ENCODE data around the gene GPBP1L1.
"Not testable (repeated sequence)": the region's sequence is repeated elsewhere in the genome, so short reads cannot be mapped to it uniquely, and the experiment has no call there.

GPBP1L1 gene

DNA sequence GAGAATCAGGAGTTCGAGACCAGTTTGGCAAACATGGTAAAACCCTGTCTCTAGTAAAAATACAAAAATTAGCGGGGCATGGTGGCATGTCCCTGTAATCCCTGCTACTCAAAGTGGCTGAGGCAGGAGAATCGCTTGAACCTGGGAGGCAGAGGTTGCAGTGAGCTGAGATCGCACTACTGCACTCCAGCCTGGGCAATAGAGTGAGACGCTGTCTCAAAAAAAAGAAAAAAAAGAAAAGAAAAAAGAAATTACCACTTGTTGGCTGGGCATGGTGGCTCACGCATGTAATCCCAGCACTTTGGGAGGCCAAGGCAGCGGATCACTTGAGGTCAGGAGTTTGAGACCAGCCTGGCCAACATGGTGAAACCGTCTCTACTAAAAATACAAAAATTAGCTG is 89.6 kb downstream of the GPBP1L1 start:
- not testable (repeated sequence) for DNase-seq

DNA sequence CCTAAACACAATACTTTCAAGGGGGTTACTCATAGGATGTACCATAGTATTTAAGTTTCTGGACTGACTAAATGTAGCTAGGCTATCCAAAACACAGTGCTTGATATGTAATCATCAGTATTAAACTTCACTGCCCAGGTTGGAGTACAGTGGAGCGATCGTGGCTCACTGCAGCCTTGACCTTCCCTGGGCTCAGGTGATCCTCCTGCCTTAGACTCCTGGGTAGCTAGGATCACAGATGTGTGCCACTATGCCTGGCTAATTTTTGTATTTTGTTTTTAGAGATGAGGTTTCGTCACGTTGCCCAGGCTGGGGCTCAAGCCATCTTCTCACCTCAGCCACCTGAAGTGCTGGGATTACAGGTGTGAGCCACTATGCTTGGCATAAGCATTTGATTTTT is 91.9 kb downstream of the GPBP1L1 start:
- no peak for DNase-seq

DNA sequence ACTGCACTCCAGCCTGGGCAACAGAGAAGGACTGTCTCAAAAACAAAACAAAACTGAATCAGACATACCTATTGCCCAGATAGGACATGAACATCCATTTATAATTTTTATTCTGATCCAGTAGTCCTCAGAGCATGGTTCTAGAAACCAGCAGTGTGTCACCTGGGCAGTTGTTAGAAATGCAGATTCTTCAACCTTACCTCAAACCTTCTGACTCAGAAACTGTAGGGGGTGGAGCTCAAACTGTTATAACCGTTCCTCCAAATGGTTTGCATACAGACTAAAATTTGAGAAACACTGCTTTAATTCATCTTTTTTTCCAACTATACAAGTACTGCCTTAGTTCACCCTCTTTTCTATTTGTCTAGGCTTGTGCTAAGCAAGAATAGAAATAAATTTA is 96.5 kb downstream of the GPBP1L1 start:
- no peak for DNase-seq

DNA sequence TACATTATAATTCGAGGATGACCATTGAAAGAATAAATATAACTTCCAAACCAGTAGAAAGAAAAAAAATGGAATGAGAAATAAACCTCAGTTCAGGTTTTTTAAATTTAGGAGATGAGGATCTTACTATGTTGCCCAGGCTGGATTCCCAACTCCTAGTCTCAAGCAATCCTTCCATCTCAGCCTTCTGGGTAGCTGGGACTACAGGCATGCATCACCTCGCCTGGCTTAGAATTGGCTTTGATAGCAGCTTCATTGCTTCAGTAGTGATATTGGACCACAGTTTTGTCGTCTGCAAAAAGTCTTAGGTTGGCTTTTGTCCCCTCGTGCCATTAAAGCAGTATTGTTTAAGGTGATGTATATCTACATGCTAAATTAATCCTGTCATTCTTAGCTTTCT is 99.6 kb downstream of the GPBP1L1 start:
- DNase-seq: no peak

DNA sequence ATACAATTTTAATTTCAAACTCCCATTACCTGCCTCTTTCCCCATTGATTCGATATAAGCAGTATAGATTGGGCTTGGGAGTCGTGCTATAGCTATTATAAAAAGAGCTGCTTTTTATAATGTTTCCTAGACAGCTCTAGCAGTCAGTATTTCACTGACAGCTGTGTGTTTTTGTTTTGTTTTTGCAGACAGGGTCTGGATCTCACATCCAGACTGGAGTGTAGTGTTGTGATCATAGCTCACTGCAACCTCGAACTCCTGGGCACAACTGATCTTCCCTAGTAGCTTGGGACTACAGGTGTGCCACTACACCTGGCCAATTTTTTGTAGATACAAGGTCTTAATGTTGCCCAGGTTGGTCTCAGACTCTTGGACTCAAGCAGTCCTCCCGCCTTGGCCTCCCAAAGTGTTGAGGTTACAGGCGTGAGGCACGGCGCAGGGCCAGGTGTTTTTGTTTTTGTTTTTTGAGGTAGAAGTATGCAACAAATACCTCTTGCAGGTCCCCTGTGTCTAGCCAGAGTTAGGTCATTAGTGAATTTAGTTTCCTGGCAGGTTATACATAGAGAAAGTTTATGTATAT is 100.7 kb downstream of the GPBP1L1 start:
- no peak for DNase-seq

DNA sequence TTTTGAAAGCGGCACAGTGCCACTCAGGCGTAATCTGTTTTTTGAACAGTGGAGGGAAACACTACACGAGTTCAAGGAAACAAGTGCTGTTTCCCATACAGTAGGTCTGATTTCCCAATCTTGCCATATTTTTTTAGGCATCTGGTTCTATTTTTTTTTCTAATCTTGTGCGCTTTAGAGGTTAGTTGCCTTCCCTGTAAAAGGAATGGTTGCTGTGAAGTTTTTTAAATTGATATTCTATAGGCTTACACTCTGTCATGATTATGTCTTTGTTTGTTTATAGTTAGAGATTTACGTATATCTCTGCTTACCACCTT is 101.3 kb downstream of the GPBP1L1 start:
- no peak for DNase-seq

DNA sequence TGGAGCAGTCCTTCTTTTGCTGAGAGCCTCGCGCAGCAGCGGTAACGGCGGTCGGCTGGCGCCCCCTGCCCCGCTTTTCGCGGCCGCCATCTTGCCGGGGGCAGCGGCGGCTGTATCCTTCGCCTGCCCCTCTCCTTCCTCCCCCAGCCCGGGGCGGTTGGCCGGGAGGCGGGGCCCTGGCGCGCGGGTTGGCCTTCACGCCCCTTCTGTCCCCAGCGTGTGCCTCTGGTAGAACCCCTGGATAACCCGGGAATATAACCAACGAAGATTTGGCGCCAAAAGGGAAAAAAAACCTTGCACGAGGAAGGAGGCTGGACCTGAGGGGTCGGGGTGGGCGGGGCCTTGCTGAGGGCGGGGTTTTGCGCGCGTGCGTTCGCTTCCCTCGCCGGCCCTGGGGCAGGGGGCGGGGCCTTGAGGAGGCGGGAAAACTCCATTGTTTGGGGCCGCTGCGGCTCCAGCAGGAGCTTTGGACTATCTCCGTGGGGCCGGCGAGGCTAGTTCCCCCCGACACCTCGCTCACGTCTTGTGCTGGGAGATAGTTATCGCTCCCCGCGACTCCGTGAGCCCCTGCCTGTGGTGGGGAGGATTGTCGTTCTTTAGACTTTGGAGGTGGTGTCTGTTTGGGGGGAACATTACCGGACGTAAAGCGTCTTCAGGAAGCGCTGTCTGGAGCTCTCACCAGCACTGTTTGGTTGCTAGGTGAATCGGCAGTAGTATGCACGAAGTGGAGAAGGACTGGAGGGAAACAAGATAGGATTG is 101.8 kb downstream of the GPBP1L1 start:
- peak; percentile 98 for DNase-seq

DNA sequence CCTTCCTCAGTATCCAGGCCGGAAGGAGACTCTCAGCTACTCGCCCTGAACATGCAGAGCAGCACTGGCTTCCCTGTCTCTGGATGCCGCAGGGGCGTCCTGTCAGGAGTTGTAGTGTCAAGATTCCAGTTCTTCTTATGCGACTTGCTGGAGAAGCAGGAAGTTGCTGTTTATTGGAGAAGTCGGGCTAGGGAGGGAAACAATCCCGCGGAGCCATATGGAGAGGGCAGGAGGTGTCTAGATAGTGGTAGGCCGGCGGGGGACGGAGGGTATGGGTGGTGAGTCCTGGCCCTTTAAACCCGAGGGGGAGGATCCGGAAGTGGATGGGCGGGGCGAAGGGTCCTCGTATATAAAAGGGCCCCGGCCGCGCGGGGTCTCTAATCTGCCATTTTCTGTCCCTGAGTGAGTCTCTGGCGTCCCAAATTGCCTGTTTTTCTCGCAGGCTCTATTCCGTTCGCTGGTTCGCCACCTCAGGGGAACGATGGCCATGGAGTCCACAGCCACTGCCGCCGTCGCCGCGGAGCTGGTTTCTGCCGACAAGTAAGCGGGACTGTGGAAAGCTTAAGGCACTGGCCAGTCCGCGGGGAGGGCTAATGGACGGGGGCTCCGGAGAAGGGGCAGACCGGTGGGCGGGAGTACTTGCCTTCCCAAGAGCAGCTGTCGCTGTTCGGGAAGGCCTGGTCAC is 102.5 kb downstream of the GPBP1L1 start, which contains the start of gene NASP:
Gene NASP, plus strand, starts transcription at position 376 of the 685 bp plus-strand sequence. Its CDS starts 106 bp downstream, at position 482.
- DNase-seq: peak; percentile 98

DNA sequence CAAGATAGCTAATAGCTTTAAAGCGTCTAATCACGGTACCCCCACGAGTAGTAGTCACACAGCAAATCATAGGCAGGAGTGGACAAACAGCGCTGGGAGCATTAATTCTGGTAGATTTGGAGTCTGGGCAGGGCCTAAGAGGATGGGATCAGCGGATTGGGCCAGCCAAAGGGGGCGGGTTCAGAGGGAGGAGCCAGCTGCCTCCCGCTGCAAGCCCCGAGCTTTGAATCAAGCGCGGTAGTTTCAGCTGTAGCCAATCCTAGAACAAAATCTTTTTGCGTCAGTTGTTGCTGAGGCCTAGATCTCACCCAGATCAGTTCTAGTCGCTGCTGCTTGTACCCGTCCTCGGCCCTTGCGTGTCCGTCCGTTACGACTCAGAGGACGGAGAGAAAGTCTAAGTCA is 103.1 kb downstream of the GPBP1L1 start:
- DNase-seq: no peak
